T-helper 17 cell (primary cell): ENCODE results near the gene GEMIN4. TPM values are rescaled to one million over a fixed set of nuclear protein-coding genes. Genes with fewer than 3 reads are reported as not detected.

Experiments used
- ATAC-seq: fragments of 150-1000 bp; cut with Tn5 transposase; 2 replicates; pipeline ENCODE4 v1.10.0; 2021; ENCODE audit warnings: mild to moderate bottlenecking, moderate library complexity
- DNase-seq, 3 donors: peaks; one replicate each; pipeline versions ENCODE4 v3.0.0 to v3.0.0-alpha.2; 2020 to 2021
- H3K9me3 ChIP-seq: one replicate; pipeline ENCODE4 v1.7.0; 2013; ENCODE audit warnings: low read length, mild to moderate bottlenecking; ENCODE audit not compliant: control insufficient read depth, poor library complexity, severe bottlenecking
- H3K27ac Mint-ChIP-seq: one replicate; pipeline ENCODE4 v1.8.0; 2022; ENCODE audit warnings: mild to moderate bottlenecking, moderate library complexity, mixed read lengths
- H3K27me3 Mint-ChIP-seq: one replicate; pipeline ENCODE4 v1.8.0; 2022; ENCODE audit warnings: mixed read lengths
- H3K36me3 Mint-ChIP-seq: one replicate; pipeline ENCODE4 v1.8.0; 2022; ENCODE audit warnings: low read depth, mixed read lengths
- H3K4me1 Mint-ChIP-seq: one replicate; pipeline ENCODE4 v1.8.0; 2022; ENCODE audit warnings: mild to moderate bottlenecking, mixed read lengths
- H3K4me3 Mint-ChIP-seq: one replicate; pipeline ENCODE4 v1.8.0; 2022; ENCODE audit warnings: mild to moderate bottlenecking, moderate library complexity, mixed read lengths
- total RNA-seq, 4 donors: library from RNA in 2 of 4; stranded (reverse) in 2 of 4; gene quantifications; one replicate each; pipeline ENCODE4 v1.2.3 and lab custom pipeline; 2022 to 2026

The GEMIN4 gene
- total RNA-seq, 2 donors from 2014 or later = 11.5 to 13.4 TPM

DNA sequence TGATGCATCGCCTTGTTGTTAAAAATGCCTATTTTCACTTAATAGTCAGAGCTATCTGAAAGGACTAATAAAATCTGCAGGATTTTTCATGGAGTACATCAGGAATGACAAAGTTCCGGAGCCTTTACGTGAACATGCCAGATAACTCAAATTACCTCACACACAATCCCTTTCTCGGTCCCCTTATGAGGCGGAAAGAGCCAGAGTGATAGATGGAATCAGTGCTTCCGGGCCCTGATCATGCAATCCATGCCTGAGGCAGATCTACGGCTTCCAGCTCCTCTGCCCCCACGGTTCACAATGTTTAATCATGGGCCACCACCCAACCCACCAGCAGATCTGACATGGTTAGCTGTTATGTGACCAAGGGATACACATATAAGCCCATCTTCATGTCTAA lies 54.4 kb downstream of the GEMIN4 start:
- Mint-ChIP-seq H3K36me3 (peaks cover 8% of the 10 kb centered on the region), H3K27me3 (no peaks in the 10 kb centered on the region), H3K4me1 (peaks cover 6% of the 10 kb centered on the region), H3K27ac (no peak overlapping the region), H3K4me3 (no peak overlapping the region)
- DNase-seq = no peak
- no peak for ATAC-seq
- no peaks in the 10 kb centered on the region for H3K9me3 ChIP-seq

- ATAC-seq (no peak), DNase-seq (no peak)
- peaks cover 6% of the 10 kb centered on the region for H3K4me1 Mint-ChIP-seq
- H3K27ac Mint-ChIP-seq = no peak overlapping the region
- H3K9me3 ChIP-seq = no peaks in the 10 kb centered on the region
- peaks cover 8% of the 10 kb centered on the region for H3K36me3 Mint-ChIP-seq
- no peak overlapping the region for H3K4me3 Mint-ChIP-seq
- H3K27me3 Mint-ChIP-seq = no peaks in the 10 kb centered on the region
Observed at GRCh38 chr17:696369-696768, 55.7 kb downstream of the GEMIN4 start.

Other genes with a start within 250 kb of the GEMIN4 start
- 10 to 100 TPM; 57.8 to 80.7 TPM for gene VPS53, start 37.4 kb downstream of the GEMIN4 start, total RNA-seq
- 1 to 10 TPM in 1 of 2 donors, under 1 TPM in 1; 0.85 to 1.8 TPM for gene TLCD3A, start 19.7 kb downstream of the GEMIN4 start, total RNA-seq
- gene GLOD4, start 30.0 kb upstream of the GEMIN4 start, total RNA-seq = 10 to 100 TPM; 60.6 to 64.8 TPM
- 10 to 100 TPM; 28.1 to 29.6 TPM for gene MRM3, start 30.1 kb upstream of the GEMIN4 start, total RNA-seq
- 1 to 10 TPM; 3.3 to 4.4 TPM for gene NXN, start 227.5 kb upstream of the GEMIN4 start, total RNA-seq
- 1 to 10 TPM; 7.4 to 8.3 TPM for gene TIMM22, start 244.9 kb upstream of the GEMIN4 start, total RNA-seq